ENCODE results near the gene IGBP1. TPM values are rescaled to one million over a fixed set of nuclear protein-coding genes. Genes with fewer than 3 reads are reported as not detected.
A peak's percentile ranks its signal among the peaks of the same experiment; 100 is the strongest.
"Not testable (repeated sequence)": the region's sequence is repeated elsewhere in the genome, so short reads cannot be mapped to it uniquely, and the experiment has no call there.

The IGBP1 gene
- total RNA-seq (2014; rRNA removed; shearing (Covaris generic)), result 42.1 and 45.4 TPM in 2 replicates

GRCh38 chrX:70133303-70134115 lies at the start of gene IGBP1:
Gene IGBP1 (plus strand): TSS chrX:70133447. CDS start chrX:70133948, 501 bp downstream.
- Histone ChIP-seq H3K4me1 (replicated peaks) (peaks cover 8% of the 10 kb centered on the region), H3K27me3 (replicated peaks) (no peaks in the 10 kb centered on the region), H3K9me3 (replicated peaks) (no peaks in the 10 kb centered on the region), H3K27ac (peak within 1 kb of the TSS; percentile 95), H3K4me3 (peak within 1 kb of the TSS; percentile 59), H3K36me3 (peaks cover 23% of the 10 kb centered on the region)
- DNase-seq (ENCODE audit: low read depth in 1 of 2, low spot score in 2 of 2), result peak; percentile 80 to 86

GRCh38 chrX:70084592-70085240 lies 48.5 kb upstream of the IGBP1 start:
- Histone ChIP-seq H3K4me1 (replicated peaks) (no peaks in the 10 kb centered on the region), H3K9me3 (replicated peaks) (no peaks in the 10 kb centered on the region), H3K36me3 (no peaks in the 10 kb centered on the region), H3K27ac (no peak overlapping the region), H3K4me3 (no peak overlapping the region), H3K27me3 (replicated peaks) (no peaks in the 10 kb centered on the region)
- no peak for DNase-seq (ENCODE audit: low read depth in 1 of 2, low spot score in 2 of 2)

- no peak for DNase-seq (ENCODE audit: low read depth in 1 of 2, low spot score in 2 of 2)
- no peak overlapping the region for H3K4me3 ChIP-seq
- H3K27me3 ChIP-seq (replicated peaks), result no peaks in the 10 kb centered on the region
- no peaks in the 10 kb centered on the region for H3K36me3 ChIP-seq
- H3K27ac ChIP-seq, result no peak overlapping the region
- no peaks in the 10 kb centered on the region for H3K4me1 ChIP-seq (replicated peaks)
- H3K9me3 ChIP-seq (replicated peaks), result no peaks in the 10 kb centered on the region
Observed at GRCh38 chrX:70087857-70088630, 45.2 kb upstream of the IGBP1 start.

GRCh38 chrX:70088751-70089150 lies 44.5 kb upstream of the IGBP1 start:
- DNase-seq (ENCODE audit: low read depth in 1 of 2, low spot score in 2 of 2), result no peak
- H3K9me3 ChIP-seq (replicated peaks), result no peaks in the 10 kb centered on the region
- no peaks in the 10 kb centered on the region for H3K4me1 ChIP-seq (replicated peaks)

GRCh38 chrX:70089604-70090297 lies 43.5 kb upstream of the IGBP1 start:
- Histone ChIP-seq H3K27ac (no peak overlapping the region), H3K27me3 (replicated peaks) (no peaks in the 10 kb centered on the region), H3K36me3 (no peaks in the 10 kb centered on the region), H3K4me1 (replicated peaks) (no peaks in the 10 kb centered on the region), H3K4me3 (no peak overlapping the region), H3K9me3 (replicated peaks) (no peaks in the 10 kb centered on the region)
- no peak for DNase-seq (ENCODE audit: low read depth in 1 of 2, low spot score in 2 of 2)

More at GRCh38 chrX:70088751-70089150, 44.5 kb upstream of the IGBP1 start:
- Histone ChIP-seq H3K36me3 (no peaks in the 10 kb centered on the region), H3K4me3 (no peak overlapping the region), H3K27me3 (replicated peaks) (no peaks in the 10 kb centered on the region), H3K27ac (no peak overlapping the region)

- no peaks in the 10 kb centered on the region for H3K4me1 ChIP-seq (replicated peaks)
- no peak overlapping the region for H3K27ac ChIP-seq
- no peak for DNase-seq (ENCODE audit: low read depth in 1 of 2, low spot score in 2 of 2)
- no peaks in the 10 kb centered on the region for H3K9me3 ChIP-seq (replicated peaks)
- H3K4me3 ChIP-seq, result no peak overlapping the region
- H3K27me3 ChIP-seq (replicated peaks), result no peaks in the 10 kb centered on the region
- no peaks in the 10 kb centered on the region for H3K36me3 ChIP-seq
Observed at GRCh38 chrX:70092247-70092646, 41.0 kb upstream of the IGBP1 start.

GRCh38 chrX:70096052-70096451 lies 37.2 kb upstream of the IGBP1 start:
- no peaks in the 10 kb centered on the region for H3K27me3 ChIP-seq (replicated peaks)
- H3K4me1 ChIP-seq (replicated peaks), result no peaks in the 10 kb centered on the region
- H3K36me3 ChIP-seq, result no peaks in the 10 kb centered on the region
- no peak overlapping the region for H3K27ac ChIP-seq
- no peak overlapping the region for H3K4me3 ChIP-seq
- DNase-seq (ENCODE audit: low read depth in 1 of 2, low spot score in 2 of 2), result no peak
- H3K9me3 ChIP-seq (replicated peaks), result no peaks in the 10 kb centered on the region

GRCh38 chrX:70105229-70105628 lies 28.0 kb upstream of the IGBP1 start:
- Histone ChIP-seq H3K36me3 (no peaks in the 10 kb centered on the region), H3K27ac (no peak overlapping the region), H3K4me1 (replicated peaks) (no peaks in the 10 kb centered on the region), H3K9me3 (replicated peaks) (no peaks in the 10 kb centered on the region), H3K4me3 (no peak overlapping the region), H3K27me3 (replicated peaks) (no peaks in the 10 kb centered on the region)
- no peak for DNase-seq (ENCODE audit: low read depth in 1 of 2, low spot score in 2 of 2)

GRCh38 chrX:70111436-70112026 lies 21.7 kb upstream of the IGBP1 start:
- not testable (repeated sequence) for H3K4me1 ChIP-seq (replicated peaks); H3K36me3 ChIP-seq; H3K27me3 ChIP-seq (replicated peaks); H3K4me3 ChIP-seq; H3K27ac ChIP-seq; DNase-seq (ENCODE audit: low read depth in 1 of 2, low spot score in 2 of 2); H3K9me3 ChIP-seq (replicated peaks)

- H3K27me3 ChIP-seq (replicated peaks), result no peaks in the 10 kb centered on the region
- no peak overlapping the region for H3K27ac ChIP-seq
- no peak for DNase-seq (ENCODE audit: low read depth in 1 of 2, low spot score in 2 of 2)
- no peaks in the 10 kb centered on the region for H3K4me1 ChIP-seq (replicated peaks)
- H3K36me3 ChIP-seq, result no peaks in the 10 kb centered on the region
- no peaks in the 10 kb centered on the region for H3K9me3 ChIP-seq (replicated peaks)
- H3K4me3 ChIP-seq, result no peak overlapping the region
Observed at GRCh38 chrX:70117738-70118137, 15.5 kb upstream of the IGBP1 start.

GRCh38 chrX:70123014-70123413 lies 10.2 kb upstream of the IGBP1 start:
- H3K27ac ChIP-seq; DNase-seq (ENCODE audit: low read depth in 1 of 2, low spot score in 2 of 2); H3K4me3 ChIP-seq; H3K4me1 ChIP-seq (replicated peaks); H3K27me3 ChIP-seq (replicated peaks); H3K9me3 ChIP-seq (replicated peaks); H3K36me3 ChIP-seq: not testable (repeated sequence)

- Histone ChIP-seq H3K27ac (no peak overlapping the region), H3K36me3 (no peaks in the 10 kb centered on the region), H3K27me3 (replicated peaks) (no peaks in the 10 kb centered on the region), H3K9me3 (replicated peaks) (no peaks in the 10 kb centered on the region), H3K4me3 (no peak overlapping the region), H3K4me1 (replicated peaks) (no peaks in the 10 kb centered on the region)
- no peak for DNase-seq (ENCODE audit: low read depth in 1 of 2, low spot score in 2 of 2)
Observed at GRCh38 chrX:70124678-70125077, 8.6 kb upstream of the IGBP1 start.

GRCh38 chrX:70128071-70128470 lies 5.2 kb upstream of the IGBP1 start:
- Histone ChIP-seq H3K4me1 (replicated peaks) (no peaks in the 10 kb centered on the region), H3K36me3 (no peaks in the 10 kb centered on the region), H3K4me3 (no peak overlapping the region), H3K9me3 (replicated peaks) (no peaks in the 10 kb centered on the region), H3K27me3 (replicated peaks) (no peaks in the 10 kb centered on the region), H3K27ac (no peak overlapping the region)
- DNase-seq (ENCODE audit: low read depth in 1 of 2, low spot score in 2 of 2), result no peak
